GM21528 (cell line): ENCODE data around the gene C1QTNF7.

Experiments
- ATAC-seq: cut with Tn5 transposase; IDR thresholded peaks from one replicate; pipeline ENCODE4 v1.9.1; 2021; ENCODE audit warnings: mild to moderate bottlenecking, moderate library complexity; ENCODE audit not compliant: unreplicated experiment, low FRiP score

Gene C1QTNF7

DNA sequence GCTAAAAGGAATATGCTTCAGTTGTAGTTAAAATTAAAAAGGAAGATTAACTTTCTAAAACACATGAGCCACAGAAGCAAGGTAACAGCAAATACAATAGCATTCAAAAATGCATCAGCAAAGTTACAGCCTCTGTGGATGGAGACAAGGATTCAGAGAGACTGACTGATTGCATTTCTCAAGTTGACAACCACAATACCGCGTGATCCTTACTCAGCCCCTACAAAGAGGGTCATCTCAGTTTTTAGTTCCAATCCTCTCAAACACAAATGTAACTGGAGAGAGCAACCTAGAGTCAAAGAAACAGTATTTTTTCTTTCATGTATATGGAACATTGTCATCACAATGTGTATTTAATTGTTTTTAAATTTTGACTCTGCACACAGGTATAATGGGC is 14.2 kb upstream of the C1QTNF7 start:
- no peak for ATAC-seq

DNA sequence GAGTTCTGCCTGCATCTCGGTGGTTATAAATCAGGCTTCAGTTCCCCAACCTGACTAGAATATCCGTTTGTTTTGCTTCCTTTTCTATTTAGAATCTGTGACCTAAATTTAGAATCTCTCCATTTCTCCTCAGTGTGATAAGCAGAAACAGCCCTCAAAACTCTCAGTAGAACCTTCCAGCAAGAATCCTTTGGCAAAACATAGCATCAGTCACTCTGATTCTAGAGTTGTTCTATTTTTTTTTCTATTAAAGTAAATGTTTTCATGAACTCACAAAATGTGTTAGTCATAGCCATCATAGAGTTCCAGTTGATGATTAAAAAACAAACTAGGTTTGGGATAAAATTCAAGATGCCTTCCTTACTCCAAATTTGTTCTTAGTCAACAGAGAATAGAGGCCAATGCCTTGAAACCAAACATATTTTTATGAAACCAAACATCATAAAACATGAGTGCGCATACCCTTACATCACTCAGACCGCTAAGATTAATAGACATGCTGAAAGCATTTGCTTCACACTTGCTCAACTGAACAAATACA is 13.2 kb upstream of the C1QTNF7 start:
- ATAC-seq, result no peak

DNA sequence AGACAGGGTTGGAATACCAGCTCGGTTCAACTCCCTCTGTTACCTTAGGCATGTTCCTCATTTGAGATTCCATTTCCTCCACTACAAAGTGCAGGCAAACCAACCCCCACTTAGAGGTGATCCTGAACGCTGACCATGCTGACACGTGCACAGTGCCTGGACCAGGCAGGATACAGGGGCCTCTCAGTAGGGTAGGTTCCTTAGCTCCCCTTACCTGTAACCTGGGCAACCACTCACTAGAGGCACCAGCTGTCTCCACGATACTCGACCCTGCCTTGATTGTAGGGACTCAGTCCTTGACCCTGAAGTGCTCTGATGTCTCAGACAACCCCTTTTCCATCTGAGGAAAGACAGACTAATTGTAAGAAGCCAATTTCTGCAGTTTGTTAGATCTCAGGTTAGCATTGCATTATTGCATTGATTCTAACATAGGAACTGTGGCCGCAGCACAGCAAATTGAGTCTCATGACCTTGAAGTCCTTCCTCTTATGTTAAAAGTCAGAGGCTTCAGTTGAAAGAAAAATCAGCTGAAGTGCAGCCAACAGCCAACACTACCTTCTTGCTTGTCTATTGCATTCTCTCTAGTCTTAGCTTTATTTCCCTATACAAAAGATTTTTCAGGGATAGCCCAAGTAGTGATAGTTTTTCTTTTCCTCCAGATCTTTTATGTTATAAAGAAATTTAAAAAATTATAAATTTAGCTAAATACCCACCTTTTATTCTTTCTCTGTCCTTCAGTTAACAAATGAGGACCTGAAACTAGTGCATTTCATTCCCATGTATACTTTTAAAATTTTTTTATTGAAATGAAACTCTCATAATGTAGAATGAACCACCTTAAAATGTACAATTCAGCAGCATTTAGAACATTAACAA is 11.2 kb upstream of the C1QTNF7 start:
- no peak for ATAC-seq

DNA sequence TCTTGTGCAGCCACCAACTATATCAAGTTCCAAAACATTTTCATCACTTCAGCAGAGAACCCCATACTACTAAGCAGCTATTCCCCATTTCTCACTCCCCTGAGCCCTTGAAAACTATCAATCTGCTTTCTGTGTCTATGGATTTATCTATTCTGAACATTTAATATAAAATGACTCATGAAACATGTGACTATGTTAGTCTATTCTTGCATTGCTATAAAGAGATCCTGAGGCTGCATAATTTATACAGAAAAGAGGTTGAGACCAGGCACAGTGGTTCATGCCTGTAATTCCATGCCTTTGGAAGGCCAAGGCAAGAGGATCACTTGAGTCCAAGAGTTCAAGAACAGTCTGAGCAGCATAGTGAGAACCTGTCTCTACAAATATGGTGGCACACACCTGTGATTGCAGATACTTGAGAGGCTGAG is 10.6 kb upstream of the C1QTNF7 start:
- ATAC-seq, result no peak

DNA sequence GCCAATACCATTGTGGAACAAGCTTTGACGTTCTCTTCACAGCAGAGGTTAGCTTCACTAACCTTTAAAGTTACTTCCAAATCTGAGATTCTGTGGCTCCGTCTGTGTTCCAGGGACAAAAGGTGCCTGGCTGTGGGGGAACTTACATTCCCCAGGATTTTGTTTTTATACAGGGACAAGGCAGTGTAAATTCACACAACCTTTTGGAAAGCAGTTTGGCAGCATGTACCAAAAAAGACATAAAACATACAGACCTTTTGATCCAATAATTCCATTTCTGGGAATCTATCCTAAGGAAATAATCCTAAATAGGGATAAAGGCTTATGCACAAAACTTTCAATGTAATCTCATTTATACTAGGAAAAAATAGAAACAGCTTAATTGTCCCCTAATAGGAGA is 8.9 kb upstream of the C1QTNF7 start:
- no peak for ATAC-seq

DNA sequence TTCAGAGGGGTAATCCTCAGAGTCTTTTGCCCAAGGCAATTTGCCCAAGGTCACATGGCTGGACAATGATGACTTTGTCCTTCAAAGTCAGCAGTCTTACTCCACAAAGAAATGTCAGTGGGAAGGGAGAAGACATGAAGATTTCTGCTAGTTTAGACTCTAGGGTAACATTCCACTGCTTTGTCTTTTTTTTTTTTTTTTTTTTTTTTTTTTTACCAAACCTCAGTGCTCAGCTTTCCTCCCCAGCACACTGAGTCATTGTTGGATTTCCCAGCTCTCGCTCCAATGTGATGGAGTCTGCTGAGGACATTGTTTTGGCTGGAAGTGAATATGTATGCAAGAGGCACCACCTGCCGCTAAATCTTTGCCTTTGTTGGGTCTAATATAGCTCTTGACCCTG is 7.2 kb upstream of the C1QTNF7 start:
- ATAC-seq, result no peak

DNA sequence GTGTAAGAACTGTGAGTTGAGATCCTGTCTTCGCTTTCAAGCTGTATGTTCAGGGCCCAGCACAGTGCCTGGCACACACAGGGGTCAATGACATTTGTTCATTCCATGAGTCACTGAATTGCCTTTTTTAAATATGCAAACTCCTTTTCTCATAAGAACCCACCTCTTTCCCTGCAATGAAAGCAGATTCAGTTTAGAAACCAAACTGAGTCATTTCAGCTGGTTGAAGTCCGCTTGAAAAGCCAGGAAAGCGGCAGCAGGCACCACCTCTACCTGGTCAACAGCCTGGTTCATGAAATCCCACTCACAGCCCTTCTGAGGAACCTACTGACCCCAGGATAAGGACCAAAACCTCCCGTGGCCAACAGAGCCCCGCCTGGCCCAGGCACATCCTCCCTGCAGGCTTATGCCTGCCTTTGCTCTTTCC is 4.5 kb upstream of the C1QTNF7 start:
- no peak for ATAC-seq

DNA sequence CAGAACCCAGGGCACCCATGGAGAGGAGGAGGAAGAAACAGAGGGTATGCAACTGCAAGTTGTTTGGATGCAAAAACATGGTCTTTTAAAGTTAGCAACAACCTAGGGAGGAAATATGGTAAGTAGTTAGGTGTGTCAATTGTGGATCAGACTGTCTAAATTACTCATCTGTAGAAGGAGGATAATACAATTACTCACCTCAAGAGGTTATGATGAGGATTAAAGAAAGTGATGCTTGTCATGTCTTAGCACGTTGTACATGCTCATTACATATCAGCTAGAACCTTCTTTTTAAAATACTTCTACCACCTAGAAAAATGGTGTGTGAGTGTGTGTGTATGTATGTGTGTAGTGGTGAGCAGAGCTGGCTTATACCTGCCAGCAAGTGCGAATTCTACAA is 2.3 kb upstream of the C1QTNF7 start:
- ATAC-seq, result no peak

DNA sequence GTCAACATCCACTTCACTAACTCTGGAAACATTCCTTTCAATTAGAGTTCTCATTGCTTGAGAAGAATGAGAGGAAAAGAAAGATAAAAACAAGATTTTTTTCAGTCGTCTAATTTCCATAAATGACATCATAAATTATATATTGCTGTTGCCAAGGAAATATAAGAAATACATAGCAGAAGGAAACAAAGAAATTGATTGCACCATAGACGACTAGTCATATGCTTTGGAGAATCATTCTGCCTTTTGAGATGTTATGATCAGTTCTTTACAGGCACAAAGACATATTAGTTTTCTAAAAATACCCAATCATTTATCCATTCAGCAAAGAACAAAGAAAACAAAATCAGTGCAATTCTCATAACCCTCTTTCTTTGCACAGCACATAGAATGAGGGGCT is 672 bp upstream of the C1QTNF7 start:
- ATAC-seq, result no peak

DNA sequence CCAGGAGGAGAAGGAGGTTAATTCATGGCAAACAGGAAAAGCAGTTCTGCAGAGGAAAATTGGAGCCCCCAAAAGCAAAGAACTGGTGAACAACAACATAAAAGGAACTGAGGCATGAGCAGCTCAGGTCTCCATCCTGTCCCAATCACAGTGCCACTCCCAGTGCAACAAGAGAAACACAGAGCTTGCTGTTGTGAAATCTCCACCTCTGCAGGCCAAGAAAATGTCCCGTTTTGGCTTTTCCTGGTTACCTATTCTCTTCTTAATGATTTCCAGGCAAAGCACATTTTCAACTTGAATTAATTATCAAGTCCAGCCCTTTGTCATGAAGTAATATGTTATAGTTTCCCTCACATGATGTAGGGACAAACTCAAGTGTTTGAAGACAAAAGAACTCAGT is 778 bp downstream of the C1QTNF7 start:
- no peak for ATAC-seq

DNA sequence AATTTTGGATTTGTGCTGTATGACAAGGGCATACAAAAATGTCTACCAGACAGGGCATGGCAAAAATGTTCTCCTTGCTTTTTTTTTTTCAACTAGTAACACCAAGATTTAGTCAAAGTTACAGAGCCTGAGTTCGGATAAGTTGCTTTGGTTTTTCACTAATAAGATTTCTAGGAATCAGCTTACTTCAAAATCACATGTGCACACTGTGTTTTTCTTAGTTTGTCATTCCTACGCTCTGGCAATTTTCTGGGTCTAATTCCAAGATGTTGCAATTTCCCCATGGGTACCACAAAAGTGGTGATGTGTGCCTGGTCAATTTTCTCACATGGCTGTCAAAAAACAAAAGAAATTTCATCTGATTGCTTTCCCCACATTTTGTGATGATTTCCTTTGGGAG is 6.3 kb downstream of the C1QTNF7 start:
- no peak for ATAC-seq

DNA sequence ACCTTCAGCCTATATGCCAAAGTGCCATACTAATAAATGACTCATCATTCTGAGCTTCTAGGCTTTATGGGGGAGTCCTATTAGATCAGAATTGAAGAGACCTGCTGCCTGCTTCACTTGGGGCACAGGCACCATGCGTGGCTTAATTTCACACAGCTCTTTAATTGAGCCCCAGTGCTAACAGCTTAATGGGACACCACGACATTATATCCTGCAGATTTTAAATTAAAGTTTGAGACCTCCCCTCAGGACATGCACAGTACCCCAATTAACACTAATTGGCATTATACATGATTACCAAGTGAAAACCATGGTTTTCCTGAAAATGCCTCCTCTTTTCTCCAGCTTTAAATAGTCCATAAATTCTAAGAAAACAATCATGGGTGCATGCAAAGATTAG is 6.8 kb downstream of the C1QTNF7 start:
- no peak for ATAC-seq

DNA sequence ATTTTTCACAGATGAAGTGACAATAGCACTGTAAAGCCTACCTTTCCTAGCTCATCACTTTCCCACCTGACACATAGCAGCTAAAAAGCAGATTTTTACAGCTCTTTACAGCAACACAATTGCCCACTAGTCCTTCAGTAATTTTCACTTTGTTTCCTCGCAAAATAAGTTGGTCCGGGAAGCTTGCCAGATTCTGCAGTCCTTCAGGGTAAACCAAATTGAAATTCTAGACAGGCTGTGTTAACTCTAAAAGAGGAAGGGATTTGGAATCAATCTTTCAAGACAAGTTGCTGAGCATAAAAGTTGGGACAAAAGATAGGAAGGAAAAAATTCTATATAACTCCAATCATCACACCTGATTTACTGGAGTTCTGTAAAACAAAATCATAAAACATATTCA is 8.7 kb downstream of the C1QTNF7 start:
- no peak for ATAC-seq

DNA sequence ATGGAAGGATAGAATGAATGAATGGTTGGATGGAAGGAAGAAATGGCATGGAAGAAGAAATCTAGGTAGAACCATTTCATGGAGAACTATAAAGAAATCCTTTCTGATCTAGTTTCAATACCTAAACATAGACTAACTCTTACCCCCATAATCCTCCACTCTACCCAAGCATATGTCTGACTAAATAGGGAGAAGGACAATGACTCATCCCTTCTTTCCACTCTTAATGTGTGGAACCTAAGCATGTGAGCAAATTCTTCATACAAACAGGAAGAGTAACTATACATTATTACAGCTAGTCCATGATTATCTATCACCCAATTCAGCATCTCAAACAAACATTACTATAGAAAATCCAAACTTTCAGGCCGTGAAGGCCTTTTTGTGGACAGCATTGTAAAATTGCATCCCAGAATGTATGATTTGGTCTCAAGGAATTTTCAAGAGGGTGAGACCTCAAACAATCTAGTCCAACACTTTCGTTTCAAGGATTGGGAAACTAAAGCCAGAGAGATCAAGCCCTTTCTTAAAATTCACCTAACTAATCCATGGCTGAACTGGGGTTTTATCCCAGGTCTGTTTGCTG is 11.2 kb downstream of the C1QTNF7 start:
- ATAC-seq, result no peak

DNA sequence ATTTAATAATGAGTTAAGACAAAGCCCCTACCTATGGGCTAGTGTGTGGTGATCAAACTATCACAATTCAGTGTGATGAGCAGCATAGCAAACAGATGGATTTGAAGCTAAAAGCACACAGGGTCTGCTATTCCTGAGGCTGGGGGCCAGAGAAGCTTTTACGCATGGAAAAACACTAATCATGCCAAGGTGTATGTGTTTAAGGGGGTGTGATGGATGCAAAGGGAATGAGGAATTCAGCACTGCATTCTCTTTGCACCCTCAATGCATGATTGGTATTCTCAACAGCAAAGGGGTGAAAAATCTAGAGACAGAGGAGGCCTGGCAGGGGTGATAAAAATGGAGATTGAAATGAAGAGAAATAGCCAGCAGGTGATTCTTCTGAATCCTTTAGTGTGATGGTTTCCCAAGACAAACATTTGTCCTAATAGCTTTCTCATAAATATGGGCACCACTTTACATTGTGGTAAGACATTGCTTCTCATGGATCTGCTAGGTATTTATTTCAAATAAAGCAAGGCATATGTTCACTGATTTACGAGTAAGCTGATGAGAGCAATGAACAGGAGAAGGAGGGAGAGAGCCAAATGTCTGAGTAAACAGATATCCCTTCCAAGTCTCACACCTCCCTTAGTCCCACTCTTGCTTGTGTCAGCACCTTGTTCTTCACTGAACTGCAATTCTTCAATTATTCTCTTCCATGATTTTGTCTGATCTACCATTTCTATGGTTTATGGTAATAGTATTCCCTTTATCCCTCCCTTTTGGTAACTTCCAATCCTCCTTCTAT is 15.7 kb downstream of the C1QTNF7 start:
- no peak for ATAC-seq

DNA sequence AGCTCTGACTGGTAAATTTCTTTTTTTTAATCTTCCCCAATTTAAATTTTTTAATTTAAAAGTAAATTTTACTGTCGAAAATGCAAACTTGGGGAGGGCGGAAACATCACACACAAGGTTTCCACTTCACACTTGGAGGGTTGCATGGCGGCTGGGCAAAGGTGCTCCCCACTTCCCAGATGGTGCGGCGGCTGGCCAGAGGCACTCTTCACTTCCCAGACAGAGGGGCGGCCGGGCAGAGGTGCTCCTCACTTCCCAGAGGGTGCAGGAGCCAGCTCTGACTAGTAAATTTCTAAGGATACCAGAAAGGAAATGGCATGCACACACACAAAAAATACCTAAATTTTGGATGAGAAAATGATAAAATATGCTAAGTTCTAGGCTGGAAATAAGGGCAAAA is 16.4 kb downstream of the C1QTNF7 start:
- no peak for ATAC-seq

DNA sequence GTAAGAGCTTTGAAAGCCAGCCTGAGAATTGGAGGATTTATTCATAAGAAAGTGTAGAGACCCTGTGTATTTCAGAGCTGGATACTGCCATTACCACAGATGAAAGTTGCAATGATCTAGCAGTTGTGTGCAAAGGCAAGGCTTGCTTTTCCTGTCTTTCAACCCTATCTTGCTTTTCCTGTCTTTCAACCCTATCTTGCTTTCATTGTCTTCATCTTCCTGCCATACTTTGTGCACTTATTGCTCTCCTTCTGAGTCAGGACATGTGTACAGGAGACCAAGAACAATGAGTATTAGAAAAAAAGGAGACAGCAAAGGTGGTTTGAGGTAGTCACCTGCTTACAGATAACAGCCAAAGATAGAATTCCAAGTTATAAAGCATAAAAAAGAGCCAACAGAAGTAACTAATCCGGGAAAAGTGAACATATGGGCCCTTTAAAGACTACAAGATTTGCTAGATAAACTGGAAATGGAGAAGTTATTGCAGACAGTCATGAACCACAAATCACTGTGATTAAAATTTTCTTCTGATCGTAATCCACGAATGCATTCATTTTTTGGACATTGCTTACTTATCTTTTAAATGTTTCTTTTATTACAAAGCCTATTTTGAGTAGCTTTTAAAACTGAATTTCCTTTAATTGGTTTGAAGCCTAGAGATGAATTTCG is 17.2 kb downstream of the C1QTNF7 start:
- no peak for ATAC-seq

DNA sequence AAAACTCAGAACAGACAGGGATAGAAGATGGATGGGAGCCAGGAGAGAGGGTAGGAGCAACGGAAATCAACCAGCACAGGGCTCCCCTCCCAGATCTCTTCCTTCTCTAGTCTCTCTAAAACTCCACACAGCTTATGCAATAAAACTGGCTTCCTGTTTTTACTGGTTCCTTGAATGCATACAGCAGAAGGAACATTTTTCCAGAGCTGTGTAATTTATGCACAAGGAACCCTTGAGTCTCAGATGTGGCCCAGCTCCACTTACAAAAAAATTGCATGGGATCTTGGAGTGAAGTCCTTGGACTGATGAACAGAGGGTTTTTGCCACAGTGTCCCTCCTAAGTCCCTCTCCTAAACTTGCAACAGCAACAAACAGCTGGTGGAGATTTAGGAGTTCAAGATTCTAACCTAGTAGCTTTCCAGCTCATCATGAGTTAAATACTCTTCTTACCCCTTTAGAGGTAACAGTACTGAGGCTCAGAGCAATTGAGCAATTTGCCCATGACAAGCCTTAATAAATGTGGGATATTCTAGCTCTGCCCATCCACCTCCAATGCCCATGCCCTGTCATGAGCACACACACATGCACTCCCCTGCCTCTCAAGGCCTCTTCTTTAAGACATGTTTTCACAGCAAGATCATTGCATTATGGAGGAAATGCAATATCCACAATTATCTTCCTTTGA is 23.5 kb downstream of the C1QTNF7 start:
- no peak for ATAC-seq

DNA sequence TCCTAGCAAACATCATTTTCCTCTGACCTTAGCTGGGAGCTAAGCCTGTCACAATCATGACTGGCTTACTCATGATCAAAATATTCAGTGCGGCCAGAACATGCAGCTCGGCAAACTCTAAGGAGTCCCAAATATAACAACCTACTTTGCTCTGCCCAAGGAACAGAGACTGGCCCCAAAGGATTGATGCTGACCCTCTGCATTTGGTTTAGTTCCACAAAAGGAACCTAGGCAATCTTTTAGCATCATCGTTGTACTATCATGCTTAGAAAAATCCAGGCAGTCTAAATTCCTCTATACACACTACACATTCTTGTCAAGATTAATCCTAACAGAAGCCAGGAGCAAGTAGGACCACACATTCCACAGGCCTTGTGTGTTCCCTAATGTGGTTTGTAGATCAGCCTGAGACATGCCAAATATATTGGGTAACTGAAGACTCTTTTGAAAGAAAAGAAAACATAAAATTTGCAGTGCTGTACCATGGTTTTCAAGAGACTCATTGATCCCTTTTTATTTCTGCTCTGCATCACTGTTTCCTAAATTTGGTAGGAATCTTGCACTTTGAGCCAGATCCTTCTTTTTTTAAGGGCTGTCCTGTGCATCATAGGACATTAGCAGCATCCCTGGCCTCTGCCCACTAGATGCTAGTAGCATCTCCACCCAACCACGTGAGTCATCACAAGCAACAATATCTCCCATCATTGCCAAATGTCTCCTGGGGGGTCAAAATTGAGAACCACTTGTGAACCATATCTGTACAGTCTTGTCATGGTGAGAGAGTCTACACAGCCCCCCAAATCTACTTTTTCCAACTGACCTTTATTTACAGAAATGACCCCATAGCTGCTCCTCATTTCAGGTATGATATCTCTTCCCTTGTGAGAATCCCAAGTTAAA is 24.3 kb downstream of the C1QTNF7 start:
- ATAC-seq, result no peak
